Smooth muscle cell (in vitro differentiated cells): Measurements from ENCODE around the gene CD79B. TPM values are rescaled to one million over a fixed set of nuclear protein-coding genes. Genes with fewer than 3 reads are reported as not detected.
A peak's percentile ranks its signal among the peaks of the same experiment; 100 is the strongest.
"Not testable (repeated sequence)": the region's sequence is repeated elsewhere in the genome, so short reads cannot be mapped to it uniquely, and the experiment has no call there.

Experiments
- DNase-seq: peaks from one replicate; lab custom pipeline; 2025; ENCODE audit not compliant: unreplicated experiment; lab: John Stamatoyannopoulos, UW
- H2AFZ ChIP-seq: fragments of 200-600 bp; sonication (generic); 2 replicates; pipeline ENCODE4 v1.6.0; 2016; ENCODE audit warnings: antibody characterized with exemption, low read depth, mild to moderate bottlenecking
- H3F3A ChIP-seq: fragments of 200-600 bp; sonication (generic); 2 replicates; pipeline ENCODE4 v1.6.0; 2017; ENCODE audit warnings: antibody characterized with exemption, low read depth
- H3K27ac ChIP-seq: fragments of 200-600 bp; sonication (generic); 2 replicates; pipeline ENCODE4 v1.5.1; 2016; ENCODE audit warnings: low read depth, mild to moderate bottlenecking
- H3K27me3 ChIP-seq: fragments of 200-600 bp; sonication (generic); 2 replicates; pipeline ENCODE4 v1.6.1; 2016; ENCODE audit warnings: low read depth, mild to moderate bottlenecking
- H3K36me3 ChIP-seq: fragments of 200-600 bp; sonication (generic); 2 replicates; pipeline ENCODE4 v1.5.1; 2016; ENCODE audit warnings: low read depth
- H3K4me1 ChIP-seq: fragments of 200-600 bp; sonication (generic); 2 replicates; pipeline ENCODE4 v1.5.1; 2016; ENCODE audit warnings: low read depth
- H3K4me2 ChIP-seq: fragments of 200-600 bp; sonication (generic); 2 replicates; pipeline ENCODE4 v1.6.0; 2016; ENCODE audit warnings: mild to moderate bottlenecking
- H3K4me3 ChIP-seq: fragments of 200-600 bp; sonication (generic); 2 replicates; pipeline ENCODE4 v1.5.1; 2016; ENCODE audit warnings: mild to moderate bottlenecking
- H3K79me2 ChIP-seq: fragments of 200-600 bp; sonication (generic); 2 replicates; pipeline ENCODE4 v1.6.0; 2016; ENCODE audit warnings: low read depth, mild to moderate bottlenecking
- H3K9ac ChIP-seq: fragments of 200-600 bp; sonication (generic); 2 replicates; pipeline ENCODE4 v1.6.0; 2016; ENCODE audit warnings: low read depth
- H3K9me3 ChIP-seq: fragments of 200-600 bp; sonication (generic); replicated peaks from 2 replicates; pipeline ENCODE4 v1.5.1; 2016; ENCODE audit warnings: low read depth
- H4K20me1 ChIP-seq: fragments of 200-600 bp; sonication (generic); 2 replicates; pipeline ENCODE4 v1.6.0; 2016; ENCODE audit warnings: low read depth
- WGBS: methylation state at CpG from one replicate; pipeline ENCODE4 v1.1.7; 2016; ENCODE audit warnings: low lambda C conversion rate; 5-methylcytosine and 5-hydroxymethylcytosine counted together
- polyA plus RNA-seq: library from polyadenylated mRNA; unstranded; fragments of >200 nt; fragmentation: Nextera tagmentation; extraction: Ambion mirVana; gene quantifications from 2 replicates; pipeline ENCODE4 v1.2.1, GENCODE V29; 2016
- total RNA-seq: library from RNA; depleted of rRNA; stranded (reverse); fragments of >200 nt; gene quantifications from 2 replicates; pipeline ENCODE4 v1.2.3, GENCODE V29; 2014
- TF ChIP-seq, protein P1 (sequence below): fragments of 200-600 bp; sonication (generic); IDR thresholded peaks from 2 replicates; pipeline ENCODE4 v1.5.1; 2017; ENCODE audit warnings: borderline replicate concordance, mild to moderate bottlenecking, antibody characterized with exemption; ENCODE audit not compliant: insufficient read depth, poor library complexity, severe bottlenecking

CD79B gene
- total and polyA plus RNA-seq, 2 experiments from 2014 or later: not detected

DNA sequence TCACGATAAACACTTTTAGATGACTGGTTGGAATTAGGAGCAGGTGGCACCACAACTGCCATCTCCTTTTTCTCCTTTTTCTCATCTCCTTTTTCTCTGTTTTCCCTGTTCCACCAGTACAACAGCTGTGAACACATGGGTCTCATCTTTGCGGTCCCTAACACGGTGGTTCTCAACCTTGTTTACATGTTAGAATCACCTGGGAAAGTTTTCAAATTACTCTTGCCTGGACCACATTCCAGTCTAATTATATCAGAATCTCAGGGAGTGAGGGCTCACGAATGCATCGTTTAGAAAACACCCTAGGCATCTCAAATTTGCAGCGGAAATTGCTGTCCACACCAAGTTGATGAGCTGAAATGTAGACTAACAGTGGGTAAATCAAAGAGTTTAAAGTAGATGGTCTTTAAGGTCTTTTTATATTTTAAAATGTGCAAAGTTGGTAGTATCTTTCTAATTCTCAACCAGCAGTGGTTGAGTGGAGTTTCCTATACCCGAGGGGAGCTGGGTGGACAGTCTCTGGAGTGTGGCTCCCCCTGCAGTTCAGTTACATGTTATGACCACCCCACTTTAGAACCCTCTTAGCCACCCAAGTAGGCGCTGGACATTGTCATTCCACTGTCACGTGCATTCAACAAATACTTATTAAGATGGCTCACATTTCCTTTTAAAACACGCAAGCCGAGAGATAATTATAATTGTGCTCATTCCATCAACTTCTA is 39.7 kb downstream of the CD79B start:
- not testable (repeated sequence) for H3K9me3 ChIP-seq, H3K27me3 ChIP-seq, H2AFZ ChIP-seq, H3K27ac ChIP-seq, DNase-seq, H3K4me3 ChIP-seq, H4K20me1 ChIP-seq, H3K4me1 ChIP-seq, H3F3A ChIP-seq, H3K4me2 ChIP-seq, H3K9ac ChIP-seq, H3K79me2 ChIP-seq, H3K36me3 ChIP-seq
- WGBS: 49% methylated on average over 11 of the region's 11 CpGs
- TF ChIP-seq, protein P1, sequence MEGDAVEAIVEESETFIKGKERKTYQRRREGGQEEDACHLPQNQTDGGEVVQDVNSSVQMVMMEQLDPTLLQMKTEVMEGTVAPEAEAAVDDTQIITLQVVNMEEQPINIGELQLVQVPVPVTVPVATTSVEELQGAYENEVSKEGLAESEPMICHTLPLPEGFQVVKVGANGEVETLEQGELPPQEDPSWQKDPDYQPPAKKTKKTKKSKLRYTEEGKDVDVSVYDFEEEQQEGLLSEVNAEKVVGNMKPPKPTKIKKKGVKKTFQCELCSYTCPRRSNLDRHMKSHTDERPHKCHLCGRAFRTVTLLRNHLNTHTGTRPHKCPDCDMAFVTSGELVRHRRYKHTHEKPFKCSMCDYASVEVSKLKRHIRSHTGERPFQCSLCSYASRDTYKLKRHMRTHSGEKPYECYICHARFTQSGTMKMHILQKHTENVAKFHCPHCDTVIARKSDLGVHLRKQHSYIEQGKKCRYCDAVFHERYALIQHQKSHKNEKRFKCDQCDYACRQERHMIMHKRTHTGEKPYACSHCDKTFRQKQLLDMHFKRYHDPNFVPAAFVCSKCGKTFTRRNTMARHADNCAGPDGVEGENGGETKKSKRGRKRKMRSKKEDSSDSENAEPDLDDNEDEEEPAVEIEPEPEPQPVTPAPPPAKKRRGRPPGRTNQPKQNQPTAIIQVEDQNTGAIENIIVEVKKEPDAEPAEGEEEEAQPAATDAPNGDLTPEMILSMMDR: peak; percentile 25

DNA sequence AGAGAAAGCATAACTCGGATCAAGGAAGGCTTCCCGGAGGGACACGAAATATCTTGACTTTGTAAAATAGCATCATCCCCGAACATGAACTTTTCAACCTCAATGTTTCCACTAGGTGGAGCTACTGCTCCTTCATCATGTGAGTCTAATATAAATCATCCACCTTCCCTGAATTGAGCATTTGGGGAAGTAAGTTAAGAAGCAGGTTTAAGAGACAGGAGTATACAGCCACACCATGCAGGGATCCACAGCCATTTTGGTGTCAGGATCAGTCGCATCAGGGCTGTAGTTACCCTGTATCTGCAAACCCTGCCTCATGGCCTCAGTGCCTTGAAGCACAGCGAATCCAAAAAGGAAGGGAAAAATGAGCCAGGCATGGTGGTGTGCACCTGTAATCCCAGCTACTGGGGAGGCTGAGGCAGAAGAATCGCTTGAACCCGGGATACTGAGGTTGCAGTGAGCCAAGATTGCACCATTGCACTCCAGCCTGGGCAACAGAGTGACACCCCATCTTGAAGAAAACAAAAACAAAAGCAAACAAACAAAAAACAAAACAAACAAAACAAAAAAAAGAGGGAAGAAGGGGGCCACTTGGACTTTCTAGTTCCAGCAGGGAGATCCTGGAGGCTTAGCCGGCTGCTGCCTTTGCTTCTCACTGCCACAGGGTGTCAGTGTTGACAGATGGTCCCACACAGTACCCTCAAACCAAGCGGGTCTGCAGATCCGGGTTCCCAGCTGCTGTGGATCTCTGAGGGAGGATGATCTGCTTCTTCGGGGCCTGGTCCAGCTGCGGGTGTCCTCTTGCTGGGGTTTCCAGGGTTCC is 42.9 kb downstream of the CD79B start:
- not testable (repeated sequence) for H3F3A ChIP-seq, H3K27ac ChIP-seq, H3K4me3 ChIP-seq, H3K4me2 ChIP-seq, H2AFZ ChIP-seq, H3K9ac ChIP-seq, H3K27me3 ChIP-seq, H4K20me1 ChIP-seq, H3K4me1 ChIP-seq, H3K36me3 ChIP-seq, H3K9me3 ChIP-seq, H3K79me2 ChIP-seq, DNase-seq
- WGBS: 51% methylated on average over 13 of the region's 13 CpGs
- TF ChIP-seq, protein P1: peak; percentile 43

DNA sequence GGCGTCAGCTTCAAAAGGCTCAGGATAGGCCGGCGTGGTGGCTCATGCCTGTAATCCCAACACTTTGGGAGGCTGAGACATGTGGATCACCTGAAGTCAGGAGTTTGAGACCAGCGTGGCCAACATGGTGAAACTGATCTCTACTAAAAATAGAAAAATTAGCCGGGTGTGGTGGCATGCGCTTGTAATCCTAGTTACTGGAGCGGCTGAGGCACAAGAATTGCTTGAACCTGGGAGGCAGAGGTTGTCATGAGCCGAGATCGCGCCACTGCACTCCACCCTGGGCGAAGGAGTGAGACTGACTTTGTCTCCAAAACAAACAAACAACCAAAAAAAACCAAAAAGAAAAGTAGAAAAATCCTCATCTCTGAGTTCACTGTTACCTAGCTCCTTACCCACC is 47.0 kb downstream of the CD79B start:
- H3K4me3 ChIP-seq, H3K27ac ChIP-seq, H3K27me3 ChIP-seq, H3K9me3 ChIP-seq, H3K9ac ChIP-seq, H3K79me2 ChIP-seq, H4K20me1 ChIP-seq, H3K36me3 ChIP-seq, H2AFZ ChIP-seq, H3F3A ChIP-seq, H3K4me1 ChIP-seq, H3K4me2 ChIP-seq, DNase-seq: not testable (repeated sequence)
- WGBS: 96% methylated on average over 11 of the region's 11 CpGs

DNA sequence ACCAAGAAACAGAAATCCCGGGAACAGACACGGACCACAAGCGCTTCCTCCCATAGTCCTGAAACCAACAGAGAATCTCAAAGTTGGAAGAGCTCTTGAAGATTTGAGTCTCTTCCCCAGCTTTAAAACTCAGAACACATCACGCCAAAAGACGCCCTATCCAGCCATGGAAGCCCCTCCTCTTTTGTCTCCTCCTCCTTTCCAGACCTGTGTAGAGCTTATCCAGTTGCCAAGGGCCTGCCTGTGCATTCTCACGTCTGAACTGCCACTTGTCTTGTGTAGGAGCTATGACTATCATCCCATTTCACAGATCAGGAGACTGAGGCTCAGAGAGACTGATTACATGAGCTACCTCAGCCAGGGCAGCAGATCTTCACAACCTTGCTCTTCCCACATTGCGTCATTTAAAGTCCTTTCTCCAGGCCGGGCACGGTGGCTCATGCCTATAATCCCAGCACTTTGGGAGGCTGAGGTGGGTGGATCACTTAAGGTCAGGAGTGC is 49.5 kb downstream of the CD79B start:
- not testable (repeated sequence) for H3K79me2 ChIP-seq, H3K27me3 ChIP-seq, H3K4me1 ChIP-seq, H3K9ac ChIP-seq, H2AFZ ChIP-seq, H3K36me3 ChIP-seq, H3F3A ChIP-seq, H3K4me3 ChIP-seq, H3K4me2 ChIP-seq, H3K27ac ChIP-seq, H4K20me1 ChIP-seq, DNase-seq, H3K9me3 ChIP-seq
- WGBS: 87% methylated on average over 9 of the region's 9 CpGs
